ENCODE results near the gene VGF. TPM values are rescaled to one million over a fixed set of nuclear protein-coding genes. Genes with fewer than 3 reads are reported as not detected.
"Not testable (repeated sequence)": the region's sequence is repeated elsewhere in the genome, so short reads cannot be mapped to it uniquely, and the experiment has no call there.

Gene VGF
- total RNA-seq, 1 experiment from 2014 or later = 0.74 TPM

DNA sequence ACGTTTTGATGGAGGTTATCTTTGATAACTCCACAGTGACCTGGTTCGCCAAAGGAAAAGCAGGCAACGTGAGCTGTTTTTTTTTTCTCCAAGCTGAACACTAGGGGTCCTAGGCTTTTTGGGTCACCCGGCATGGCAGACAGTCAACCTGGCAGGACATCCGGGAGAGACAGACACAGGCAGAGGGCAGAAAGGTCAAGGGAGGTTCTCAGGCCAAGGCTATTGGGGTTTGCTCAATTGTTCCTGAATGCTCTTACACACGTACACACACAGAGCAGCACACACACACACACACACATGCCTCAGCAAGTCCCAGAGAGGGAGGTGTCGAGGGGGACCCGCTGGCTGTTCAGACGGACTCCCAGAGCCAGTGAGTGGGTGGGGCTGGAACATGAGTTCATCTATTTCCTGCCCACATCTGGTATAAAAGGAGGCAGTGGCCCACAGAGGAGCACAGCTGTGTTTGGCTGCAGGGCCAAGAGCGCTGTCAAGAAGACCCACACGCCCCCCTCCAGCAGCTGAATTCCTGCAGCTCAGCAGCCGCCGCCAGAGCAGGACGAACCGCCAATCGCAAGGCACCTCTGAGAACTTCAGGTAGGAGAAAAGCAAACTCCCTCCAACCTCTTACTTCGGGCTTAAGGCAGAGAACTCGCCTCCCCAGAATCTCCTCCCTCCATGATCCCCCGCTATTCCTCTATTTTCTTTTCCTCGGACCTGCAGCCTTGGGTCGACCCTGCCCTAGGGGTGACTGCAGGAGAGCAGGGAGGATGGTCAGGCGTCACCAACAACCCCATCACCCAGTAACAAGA, 38.5 kb downstream of the VGF start, which contains the start of gene SERPINE1:
Gene SERPINE1, plus strand, starts transcription at position 454 of the 809 bp plus-strand sequence. CDS start 1,290 bp downstream, outside the sequence.
- in situ Hi-C loops (cut with HindIII; ENCODE audit: low pct_unique_long_range_greater_than_20kb, low sequenced_read_pairs) = no loop called here
- DNase-seq (ENCODE audit: low read depth) = peak; percentile 95

DNA sequence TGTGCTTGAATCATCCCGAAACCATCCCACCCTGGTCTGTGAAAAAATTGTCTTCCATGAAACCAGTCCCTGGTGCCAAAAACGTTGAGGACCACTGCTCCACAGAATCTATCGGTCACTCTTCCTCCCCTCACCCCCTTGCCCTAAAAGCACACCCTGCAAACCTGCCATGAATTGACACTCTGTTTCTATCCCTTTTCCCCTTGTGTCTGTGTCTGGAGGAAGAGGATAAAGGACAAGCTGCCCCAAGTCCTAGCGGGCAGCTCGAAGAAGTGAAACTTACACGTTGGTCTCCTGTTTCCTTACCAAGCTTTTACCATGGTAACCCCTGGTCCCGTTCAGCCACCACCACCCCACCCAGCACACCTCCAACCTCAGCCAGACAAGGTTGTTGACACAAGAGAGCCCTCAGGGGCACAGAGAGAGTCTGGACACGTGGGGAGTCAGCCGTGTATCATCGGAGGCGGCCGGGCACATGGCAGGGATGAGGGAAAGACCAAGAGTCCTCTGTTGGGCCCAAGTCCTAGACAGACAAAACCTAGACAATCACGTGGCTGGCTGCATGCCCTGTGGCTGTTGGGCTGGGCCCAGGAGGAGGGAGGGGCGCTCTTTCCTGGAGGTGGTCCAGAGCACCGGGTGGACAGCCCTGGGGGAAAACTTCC, 39.2 kb downstream of the VGF start:
- DNase-seq (ENCODE audit: low read depth) = peak; percentile 96
- in situ Hi-C loops (cut with HindIII; ENCODE audit: low pct_unique_long_range_greater_than_20kb, low sequenced_read_pairs) = no loop called here

DNA sequence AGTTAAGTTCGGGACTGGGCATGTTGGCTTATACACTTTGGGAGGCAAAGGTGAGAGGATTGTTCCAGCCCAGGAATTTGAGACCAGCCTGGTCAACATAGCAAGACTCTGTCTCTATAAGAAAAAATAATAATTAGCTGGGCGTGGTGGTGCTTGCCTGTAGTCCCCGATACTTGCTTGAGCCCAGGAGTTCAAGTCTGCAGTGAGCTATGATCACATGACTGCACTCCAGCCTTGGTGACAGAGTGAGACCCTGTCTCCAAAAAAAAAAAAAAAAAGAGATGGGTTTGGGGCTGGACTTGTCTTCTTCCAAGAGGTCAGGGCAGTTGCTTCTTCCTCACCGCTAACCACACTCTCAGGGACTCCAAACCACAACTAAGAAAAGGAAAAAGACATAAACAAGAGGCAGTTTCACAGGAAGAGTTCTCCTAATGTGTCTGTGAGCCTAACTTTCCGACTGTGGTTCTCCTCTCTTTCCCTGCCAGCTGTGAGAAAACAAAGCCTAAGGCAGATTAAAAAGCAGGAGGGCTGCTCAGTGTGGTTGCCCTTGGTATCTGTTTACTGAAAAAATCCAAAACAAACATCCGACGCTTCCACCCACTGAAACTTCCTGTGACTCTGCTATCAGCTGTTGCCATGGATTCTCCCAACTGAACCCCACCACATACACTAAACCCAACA, 40.9 kb downstream of the VGF start:
- in situ Hi-C loops (cut with HindIII; ENCODE audit: low pct_unique_long_range_greater_than_20kb, low sequenced_read_pairs) = no loop called here
- peak; percentile 75 for DNase-seq (ENCODE audit: low read depth)

DNA sequence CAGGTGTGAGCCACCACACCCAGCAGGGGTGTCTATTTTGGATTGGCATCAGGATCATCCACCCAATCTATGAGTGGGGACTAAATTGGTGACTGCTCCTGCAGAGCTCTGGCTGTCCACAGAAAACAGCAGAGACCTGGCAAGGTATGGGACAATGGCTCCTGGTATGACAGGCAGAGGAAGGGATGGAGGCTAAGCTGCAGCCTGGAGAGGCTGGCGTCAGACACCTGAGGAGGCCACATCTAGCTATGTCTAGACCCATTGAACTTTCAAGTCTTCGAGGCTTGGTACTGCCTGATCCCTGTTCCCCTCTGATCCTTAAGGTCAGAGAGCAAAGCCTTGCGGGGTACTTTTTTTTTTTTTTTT, 41.7 kb downstream of the VGF start:
- in situ Hi-C loops (cut with HindIII; ENCODE audit: low pct_unique_long_range_greater_than_20kb, low sequenced_read_pairs) = no loop called here
- DNase-seq (ENCODE audit: low read depth) = no peak

DNA sequence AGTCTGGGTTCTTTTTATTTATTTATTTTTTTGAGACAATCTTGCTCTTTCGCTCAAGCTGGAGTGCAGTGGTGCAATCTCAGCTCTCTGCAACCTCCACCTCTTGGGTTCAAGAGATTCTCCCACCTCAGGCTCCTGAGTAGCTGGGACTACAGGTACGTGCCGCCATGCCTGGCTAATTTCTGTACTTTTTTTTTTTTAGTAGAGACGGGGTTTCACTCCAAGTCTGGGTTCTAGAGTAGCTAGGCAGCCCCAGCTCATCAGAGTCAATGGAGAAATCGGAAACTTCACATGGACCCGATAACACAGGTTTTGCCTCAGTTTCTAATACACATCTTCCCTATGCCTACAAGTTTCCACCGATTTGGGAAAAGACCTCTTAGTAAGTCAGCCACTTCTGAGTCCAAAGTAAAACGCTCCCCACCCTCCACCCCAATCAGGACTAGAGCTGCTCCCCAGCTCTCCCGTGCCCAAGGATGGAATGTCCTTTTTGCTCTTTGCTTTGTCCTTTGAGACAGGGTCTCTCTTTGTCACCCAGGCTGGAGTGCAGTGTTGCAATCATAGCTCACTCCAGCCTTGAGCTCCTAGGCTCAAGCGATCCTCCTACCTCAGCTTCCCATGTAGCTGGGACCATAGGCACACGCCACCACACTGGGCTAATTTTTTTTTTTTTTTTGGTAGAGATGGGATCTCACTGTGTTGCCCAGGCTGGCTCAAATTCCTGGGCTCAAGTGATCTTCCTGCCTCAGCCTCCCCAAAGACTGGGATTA, 42.3 kb downstream of the VGF start:
- DNase-seq (ENCODE audit: low read depth) = no peak
- in situ Hi-C loops (cut with HindIII; ENCODE audit: low pct_unique_long_range_greater_than_20kb, low sequenced_read_pairs) = no loop called here

DNA sequence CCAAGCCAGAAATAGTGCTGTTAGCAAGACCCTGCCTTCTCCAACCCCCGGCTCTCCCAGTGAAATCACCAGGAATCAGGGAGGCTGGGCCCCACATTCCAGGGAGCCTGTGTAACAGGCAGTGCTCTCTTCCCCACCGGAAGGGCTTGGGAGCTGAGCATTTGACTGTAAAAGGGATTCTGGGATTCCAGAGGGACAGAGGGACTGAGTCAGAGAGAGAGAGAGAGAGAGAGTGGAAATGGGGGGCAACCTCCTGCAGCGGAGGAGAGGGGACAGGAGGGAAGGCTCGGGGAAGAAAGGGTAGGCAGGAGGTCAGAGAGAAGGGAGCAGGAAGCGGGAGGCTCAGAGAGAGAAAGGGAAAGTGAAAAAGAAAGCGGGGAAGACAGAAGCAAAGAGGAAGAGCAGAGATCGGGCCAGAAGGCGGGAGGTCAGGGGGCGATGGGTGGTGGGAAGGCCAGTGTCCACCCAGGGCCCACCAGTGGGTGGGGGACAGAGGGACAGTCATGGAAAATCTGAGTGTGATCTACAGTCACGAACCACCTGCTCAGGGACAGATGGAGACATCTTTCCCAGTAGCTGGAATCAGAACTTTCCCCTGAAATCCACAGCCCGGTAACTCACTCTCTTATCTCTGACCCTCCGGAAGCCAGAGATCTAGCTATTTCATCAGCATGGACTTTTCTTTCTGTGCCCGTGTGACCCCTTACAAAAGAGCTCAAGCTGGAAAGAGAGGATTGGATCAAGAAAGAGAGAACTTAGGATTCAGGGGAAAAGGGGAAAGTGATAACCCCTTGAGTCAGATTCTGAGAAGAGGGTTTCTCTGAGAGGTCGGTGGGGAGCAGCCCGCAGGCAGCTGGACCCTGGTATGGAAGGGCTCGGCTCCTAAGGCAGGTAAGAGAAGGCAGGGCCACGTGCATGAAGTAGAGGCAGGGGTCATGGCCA, 43.1 kb downstream of the VGF start:
- DNase-seq (ENCODE audit: low read depth) = peak; percentile 90
- in situ Hi-C loops (cut with HindIII; ENCODE audit: low pct_unique_long_range_greater_than_20kb, low sequenced_read_pairs) = no loop called here

DNA sequence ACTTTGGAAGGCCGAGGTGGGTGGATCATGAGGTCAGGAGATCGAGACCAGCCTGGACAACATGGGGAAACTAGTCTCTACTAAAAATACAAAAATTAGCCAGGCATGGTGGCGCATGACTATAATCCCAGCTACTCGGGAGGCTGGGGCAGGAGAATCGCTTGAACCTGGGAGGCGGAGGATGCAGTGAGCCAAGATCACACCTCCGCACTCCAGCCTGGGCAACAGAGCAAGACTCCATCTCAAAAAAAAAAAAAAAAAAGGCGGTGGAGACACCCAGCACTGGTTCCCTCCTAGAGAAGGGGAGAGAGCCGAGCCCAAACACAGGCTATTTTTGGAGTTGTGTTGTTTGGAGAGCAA, 43.8 kb downstream of the VGF start:
- in situ Hi-C loops (cut with HindIII; ENCODE audit: low pct_unique_long_range_greater_than_20kb, low sequenced_read_pairs) = not testable (repeated sequence)

DNA sequence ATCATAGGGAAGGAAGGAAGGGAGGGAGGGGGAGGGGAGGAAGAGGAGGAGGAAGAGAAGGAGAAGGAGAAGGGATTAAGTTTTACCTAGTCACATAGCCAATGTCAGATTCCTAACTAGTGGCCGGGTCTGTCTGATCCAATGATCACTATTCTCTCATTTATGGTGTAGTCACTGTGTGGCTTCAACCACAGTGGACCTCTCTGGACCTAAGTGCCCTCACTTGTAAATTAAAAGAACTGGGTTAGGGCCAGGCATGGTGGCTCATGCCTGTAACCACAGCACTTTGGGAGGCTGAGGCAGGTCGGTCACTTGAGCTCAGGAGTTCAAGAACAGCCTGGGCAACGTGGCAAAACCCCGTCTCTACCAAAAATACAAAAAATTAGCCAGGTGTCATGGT, 45.1 kb downstream of the VGF start:
- in situ Hi-C loops (cut with HindIII; ENCODE audit: low pct_unique_long_range_greater_than_20kb, low sequenced_read_pairs) = no loop called here
- no peak for DNase-seq (ENCODE audit: low read depth)

More for the DNA sequence above, 43.8 kb downstream of the VGF start:
- DNase-seq (ENCODE audit: low read depth) = not testable (repeated sequence)

DNA sequence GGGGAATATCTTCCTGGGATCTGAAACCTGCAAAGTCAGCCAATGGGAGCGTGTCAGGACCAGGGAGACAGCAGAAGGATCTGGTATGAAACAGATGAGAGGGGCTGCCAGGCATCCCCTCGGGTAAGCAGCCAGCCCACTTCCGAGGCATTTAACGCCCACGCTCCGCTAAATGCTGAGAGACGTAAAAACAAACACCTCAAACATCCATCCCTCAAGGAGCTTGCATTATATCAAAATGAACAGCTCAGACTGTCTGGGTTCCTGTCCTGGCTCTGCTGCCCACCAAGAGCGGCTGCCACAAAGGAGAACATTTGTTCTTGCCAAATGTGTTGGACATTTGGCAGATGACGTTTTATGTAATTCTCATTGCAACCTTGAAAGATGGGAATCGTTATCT, 45.5 kb downstream of the VGF start:
- in situ Hi-C loops (cut with HindIII; ENCODE audit: low pct_unique_long_range_greater_than_20kb, low sequenced_read_pairs) = no loop called here
- DNase-seq (ENCODE audit: low read depth) = no peak

DNA sequence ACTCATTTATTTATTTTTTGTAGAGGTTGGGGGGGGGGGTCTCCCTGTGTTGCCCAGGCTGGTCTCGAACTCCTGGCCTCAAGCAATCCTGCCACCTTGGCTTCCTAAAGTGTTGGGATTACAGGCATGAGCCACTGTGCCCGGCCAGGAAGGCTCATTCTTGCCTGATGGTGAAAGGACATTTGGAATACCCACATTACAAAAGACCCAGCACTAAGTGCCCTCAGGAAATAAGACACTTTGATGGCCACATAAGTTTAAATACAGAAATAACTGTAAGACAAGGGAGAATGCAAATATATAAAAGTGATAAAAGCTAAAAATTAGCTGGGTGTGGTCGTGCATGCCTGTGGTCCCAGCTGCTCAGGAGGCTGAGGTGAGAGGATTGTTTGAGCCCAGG, 46.5 kb downstream of the VGF start:
- in situ Hi-C loops (cut with HindIII; ENCODE audit: low pct_unique_long_range_greater_than_20kb, low sequenced_read_pairs) = no loop called here
- DNase-seq (ENCODE audit: low read depth) = no peak

DNA sequence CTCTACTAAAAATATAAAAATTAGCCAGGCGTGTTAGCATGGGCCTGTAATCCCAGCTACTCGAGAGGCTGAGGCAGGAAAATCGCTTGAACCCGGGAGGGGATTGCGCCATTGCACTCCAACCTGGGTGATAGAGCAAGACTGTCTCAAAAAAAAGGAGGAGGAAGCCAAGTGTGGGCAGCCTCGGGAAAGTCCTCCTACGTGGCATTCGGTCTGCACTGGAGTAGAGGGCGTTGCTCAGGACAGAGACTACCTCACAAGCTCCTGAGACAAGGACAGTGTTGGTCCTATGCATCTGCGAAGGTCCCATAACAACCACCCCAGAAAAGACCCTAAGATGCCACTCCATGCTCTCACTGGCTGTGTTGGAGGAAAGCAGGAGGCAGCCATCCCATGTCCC, 48.5 kb downstream of the VGF start:
- no peak for DNase-seq (ENCODE audit: low read depth)
- in situ Hi-C loops (cut with HindIII; ENCODE audit: low pct_unique_long_range_greater_than_20kb, low sequenced_read_pairs) = no loop called here

DNA sequence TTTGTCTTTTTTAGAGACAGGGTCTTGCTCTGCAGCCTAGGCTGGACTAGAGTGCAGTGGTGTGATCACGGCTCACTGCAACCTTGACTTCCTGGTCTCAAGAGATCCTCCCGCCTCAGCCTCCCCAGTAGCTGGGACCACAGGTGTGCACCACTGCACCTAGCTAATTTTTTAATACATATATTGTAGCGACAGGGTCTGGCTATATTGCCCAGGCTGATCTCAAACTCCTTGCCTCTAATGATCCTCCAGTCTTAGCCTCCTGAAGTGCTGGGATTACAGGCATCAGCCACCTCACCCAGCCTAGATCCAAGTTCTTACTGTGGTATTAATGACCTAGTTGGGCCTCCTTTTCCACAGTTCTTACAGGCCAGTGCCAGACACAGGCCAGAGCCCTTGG, 50.2 kb downstream of the VGF start:
- in situ Hi-C loops (cut with HindIII; ENCODE audit: low pct_unique_long_range_greater_than_20kb, low sequenced_read_pairs) = no loop called here
- no peak for DNase-seq (ENCODE audit: low read depth)

DNA sequence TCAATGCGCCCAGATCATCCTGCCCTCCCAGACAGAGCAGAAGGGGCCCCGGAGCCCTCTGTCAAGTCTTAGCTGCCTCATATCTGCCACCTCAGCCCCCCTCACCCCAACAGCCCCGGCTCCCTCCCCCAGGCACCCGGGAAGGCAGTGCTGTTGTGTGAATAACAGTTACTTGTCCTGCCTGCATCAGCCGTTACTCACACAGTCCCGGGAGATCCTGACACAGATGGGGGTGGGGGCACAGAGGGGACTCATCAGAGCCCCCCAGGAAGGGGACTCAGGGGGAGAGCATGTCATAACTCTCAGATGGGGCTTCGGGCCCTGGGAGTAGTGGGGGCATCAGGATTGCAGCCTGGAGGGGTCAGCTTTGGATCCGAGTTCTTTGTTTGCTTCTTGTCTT, 50.9 kb downstream of the VGF start:
- in situ Hi-C loops (cut with HindIII; ENCODE audit: low pct_unique_long_range_greater_than_20kb, low sequenced_read_pairs) = no loop called here
- DNase-seq (ENCODE audit: low read depth) = no peak

DNA sequence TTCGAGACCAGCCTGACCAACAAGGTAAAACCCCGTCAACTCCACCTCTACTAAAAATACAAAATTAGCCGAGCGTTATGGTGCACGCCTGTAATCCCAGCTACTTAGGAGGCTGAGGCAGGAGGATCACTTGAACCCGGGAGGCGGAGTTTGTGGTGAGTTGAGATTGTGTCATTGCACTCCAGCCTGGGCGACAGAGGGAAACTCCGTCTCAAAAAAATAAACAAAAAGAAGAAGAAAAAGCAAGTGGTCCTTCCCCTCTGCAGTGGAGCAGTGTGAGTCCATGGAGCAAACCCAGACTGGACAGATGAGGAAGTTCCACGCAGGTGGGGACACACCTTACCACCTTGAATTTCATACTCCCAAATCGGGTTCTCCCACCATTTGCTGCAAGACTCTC, 51.5 kb downstream of the VGF start:
- in situ Hi-C loops (cut with HindIII; ENCODE audit: low pct_unique_long_range_greater_than_20kb, low sequenced_read_pairs) = no loop called here
- DNase-seq (ENCODE audit: low read depth) = no peak

DNA sequence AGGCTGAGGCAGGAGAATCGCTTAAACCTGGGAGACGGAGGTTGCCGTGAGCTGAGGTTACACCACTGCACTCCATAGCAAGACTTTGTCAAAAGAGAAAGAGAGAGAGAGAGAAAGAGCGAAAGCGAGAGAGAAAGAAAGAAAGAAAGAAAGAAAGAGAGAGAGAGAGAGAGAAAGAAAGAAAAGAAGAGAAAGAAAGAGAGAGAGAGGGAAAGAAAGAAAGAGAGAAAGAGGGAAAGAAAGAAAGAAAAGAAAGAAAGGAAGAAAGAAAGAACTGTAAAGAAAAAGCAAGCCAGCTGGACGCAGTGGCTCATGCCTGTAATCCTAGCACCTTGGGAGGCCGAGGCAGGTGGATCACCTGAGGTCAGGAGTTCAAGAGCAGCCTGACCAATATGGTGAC, 52.2 kb downstream of the VGF start:
- DNase-seq (ENCODE audit: low read depth); in situ Hi-C loops (cut with HindIII; ENCODE audit: low pct_unique_long_range_greater_than_20kb, low sequenced_read_pairs): not testable (repeated sequence)
